Activated CD4-positive, alpha-beta T cell treated with anti-CD3 and anti-CD28 coated beads for 1 hour (primary cell): ENCODE data around the gene MORN1.
"Not testable (repeated sequence)": the region's sequence is repeated elsewhere in the genome, so short reads cannot be mapped to it uniquely, and the experiment has no call there.

ENCODE experiments used
- DNase-seq: peaks from one replicate; pipeline ENCODE4 v3.0.0-alpha.2; 2020

Gene MORN1

DNA sequence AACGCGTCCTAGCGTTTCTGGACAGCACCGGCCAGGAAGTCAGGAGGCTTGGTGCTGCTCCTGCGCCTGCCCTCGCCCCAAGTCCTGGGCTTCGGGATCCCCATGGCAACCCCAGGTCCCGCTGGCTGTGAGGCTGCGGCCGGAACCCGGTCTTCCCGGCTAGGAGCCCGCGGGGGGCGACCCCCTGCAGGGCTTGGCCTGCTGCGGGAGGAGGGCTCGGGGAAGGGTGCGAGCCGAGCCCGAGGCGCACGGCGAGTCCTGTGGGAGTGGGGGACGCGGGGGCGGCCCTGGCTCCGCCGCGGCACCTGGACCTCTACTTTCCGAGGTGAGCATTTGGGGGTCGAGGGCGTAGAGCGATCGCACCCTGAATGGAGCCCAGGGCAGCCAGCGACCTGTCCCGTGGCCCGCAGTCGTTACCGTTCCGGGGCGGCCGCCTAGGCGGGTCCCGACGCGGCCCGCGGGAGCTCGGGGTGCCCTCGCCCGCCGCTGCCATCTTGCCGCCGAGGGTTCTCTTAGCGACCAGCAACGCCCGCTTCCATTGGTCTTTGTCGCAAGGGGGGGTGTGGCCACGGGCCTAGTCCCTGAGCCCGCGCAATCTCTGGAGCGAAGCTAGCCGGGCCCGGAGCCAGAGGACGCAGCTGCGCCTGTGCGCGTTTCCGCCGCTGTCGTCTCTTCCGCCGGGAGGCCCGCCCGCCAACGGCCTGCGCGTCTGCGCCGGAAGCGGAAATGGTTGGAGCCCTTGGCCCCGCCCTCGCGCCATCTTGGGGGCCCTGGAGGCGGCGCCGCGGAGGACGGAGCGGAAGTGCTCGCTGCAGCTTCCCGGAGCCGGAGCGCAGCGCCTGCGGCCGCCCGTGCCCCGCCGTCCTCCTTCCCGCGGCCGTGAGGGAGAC, at the start of gene MORN1, which contains the start of gene RER1:
TSS of gene MORN1 (minus strand) at position 514 of the 890 bp plus-strand sequence. CDS start at position 493, 21 bp downstream.
TSS of gene RER1 (plus strand) at position 801 of the 890 bp plus-strand sequence. CDS start 3,950 bp downstream, outside the sequence.
- peak; percentile 98 for DNase-seq

DNA sequence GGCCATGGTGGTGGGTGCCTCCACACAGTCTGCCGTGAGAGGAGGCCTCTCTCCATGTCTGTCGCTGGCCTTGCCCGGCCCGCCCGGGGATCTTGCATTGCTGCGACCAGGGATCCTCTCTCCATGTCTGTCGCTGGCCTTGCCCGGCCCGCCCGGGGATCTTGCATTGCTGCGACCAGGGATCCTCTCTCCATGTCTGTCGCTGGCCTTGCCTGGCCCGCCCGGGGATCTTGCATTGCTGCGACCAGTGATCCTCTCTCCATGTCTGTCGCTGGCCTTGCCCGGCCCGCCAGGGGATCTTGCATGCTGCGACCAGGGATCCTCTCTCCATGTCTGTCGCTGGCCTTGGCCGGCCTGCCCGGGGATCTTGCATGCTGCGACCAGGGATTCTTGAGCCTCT, 49.0 kb upstream of the MORN1 start:
- DNase-seq = not testable (repeated sequence)

DNA sequence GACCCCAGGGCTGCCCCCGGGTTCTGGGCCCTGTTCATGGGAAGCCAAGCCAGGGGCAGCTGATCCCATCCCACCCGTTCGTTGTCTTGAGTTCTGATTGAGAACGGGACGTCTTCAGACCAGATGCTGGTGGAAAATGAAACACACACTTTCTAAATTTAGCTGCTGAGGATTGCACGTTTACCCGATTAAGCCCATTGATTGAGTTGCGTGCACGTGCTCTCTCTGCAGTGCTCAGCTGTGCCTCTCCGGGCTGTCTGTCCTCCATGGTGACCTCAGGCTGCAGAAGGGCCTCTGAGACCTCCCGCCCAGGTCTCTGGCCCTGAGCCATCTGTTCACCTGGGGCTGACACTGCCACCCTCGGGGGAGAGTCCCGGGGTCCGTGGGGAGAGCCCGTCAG, 48.0 kb upstream of the MORN1 start:
- no peak for DNase-seq

DNA sequence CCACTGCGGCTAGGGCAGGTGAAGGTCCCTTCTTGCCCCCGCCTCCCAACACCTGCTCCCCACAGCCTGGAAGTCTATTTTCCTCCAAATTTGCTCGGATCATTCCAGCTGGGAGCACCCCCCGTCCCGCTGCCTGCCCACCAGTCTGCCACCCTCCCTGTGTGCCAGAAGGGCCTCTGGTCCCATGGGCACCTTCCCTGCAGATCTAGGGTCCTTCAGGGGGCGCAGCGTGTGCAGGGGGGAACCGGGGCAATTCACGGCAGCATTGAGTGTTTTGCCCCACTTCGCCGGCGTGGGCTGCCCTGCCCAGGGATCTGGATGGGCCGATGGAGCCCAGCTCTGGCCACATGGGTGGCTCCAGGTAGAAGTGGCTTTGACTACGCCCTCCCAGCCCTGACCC, 47.3 kb upstream of the MORN1 start:
- no peak for DNase-seq

DNA sequence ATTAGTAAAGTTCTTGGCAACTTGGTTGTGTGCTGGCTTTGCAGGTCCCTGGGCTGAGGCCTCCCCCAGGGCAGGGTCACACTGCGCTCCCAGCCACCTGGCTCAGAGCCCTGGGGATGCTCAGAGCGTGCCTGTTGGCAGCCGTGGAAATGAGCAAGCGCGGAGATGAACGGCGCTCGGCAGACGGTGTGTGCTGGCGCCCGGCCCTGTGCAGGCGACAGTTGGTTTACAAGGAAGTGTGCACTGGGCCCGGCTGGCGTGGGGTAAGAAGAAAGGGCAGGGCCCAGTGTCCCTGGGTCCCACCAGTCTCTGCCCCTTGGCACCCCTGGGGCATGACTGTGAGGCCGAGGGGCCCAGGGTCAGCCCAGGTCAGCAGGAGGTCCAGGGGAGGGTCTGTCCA, 46.7 kb upstream of the MORN1 start:
- DNase-seq = no peak

DNA sequence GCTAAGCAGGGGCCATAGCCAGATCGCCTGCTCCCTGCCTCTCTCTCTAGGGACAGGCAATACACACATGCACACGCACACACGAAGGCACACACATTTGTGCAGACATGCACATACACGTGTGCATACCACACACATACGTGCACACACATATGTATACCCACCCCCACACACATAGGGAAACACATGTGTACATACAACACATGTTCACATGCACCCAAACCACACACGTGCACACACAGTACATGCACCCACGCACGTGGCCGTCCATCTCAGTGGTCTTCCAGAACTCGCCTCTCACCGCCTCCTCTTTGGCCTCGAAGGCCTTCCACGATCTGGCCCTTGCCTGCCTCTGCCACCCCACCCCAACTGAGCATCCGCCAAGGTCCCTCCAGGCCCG, 46.3 kb upstream of the MORN1 start:
- no peak for DNase-seq

DNA sequence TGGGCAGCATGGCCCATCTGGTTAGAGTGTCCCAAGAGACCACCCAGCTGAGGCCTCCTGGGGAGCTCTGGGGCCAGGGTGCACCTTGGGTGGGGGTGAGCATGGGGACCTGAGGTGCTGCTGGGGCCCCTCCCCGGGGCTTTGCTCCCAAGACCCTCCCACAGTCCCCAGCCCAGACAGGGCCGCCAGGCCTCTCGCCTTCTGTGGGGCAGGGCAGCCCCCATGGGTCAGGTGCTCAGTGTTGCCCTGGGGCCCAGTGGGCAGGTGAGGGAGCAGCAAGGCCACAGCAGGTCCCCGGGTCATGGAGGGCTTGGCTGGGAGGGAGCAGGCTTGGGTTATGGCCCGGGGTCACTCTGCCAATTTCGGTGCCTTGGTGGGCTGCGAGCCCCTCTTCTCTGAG, 45.5 kb upstream of the MORN1 start:
- DNase-seq = no peak

DNA sequence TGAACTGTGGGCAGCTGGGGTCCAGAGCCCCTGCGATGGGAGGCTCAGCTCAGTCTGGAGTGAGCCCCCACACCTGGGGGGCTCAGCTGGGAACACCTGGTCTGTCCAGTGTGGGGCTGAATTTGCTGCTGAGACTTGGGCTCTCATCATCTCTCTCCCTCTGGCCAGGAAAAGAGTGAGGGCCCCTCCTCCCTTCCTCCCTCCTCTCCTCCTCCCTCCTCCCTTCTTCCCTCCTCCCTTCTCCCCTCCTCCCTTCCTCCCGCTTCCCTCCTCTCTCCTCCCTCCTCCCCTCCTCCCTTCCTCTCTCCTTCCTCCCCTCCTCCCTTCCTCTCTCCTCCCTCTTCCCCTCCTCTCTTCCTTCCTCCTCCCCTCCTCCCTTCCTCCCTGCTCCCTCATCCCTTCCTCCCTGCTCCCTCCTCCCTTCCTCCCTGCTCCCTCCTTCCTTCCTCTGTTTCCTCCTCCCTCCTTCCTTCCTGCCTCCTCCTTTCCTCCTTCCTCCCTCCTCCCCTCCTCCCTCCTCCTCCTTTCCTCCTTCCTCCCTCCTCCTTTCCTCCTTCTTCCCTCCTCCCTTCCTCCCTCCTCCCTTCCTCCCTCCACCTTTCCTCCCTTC, 44.5 kb upstream of the MORN1 start:
- no peak for DNase-seq

DNA sequence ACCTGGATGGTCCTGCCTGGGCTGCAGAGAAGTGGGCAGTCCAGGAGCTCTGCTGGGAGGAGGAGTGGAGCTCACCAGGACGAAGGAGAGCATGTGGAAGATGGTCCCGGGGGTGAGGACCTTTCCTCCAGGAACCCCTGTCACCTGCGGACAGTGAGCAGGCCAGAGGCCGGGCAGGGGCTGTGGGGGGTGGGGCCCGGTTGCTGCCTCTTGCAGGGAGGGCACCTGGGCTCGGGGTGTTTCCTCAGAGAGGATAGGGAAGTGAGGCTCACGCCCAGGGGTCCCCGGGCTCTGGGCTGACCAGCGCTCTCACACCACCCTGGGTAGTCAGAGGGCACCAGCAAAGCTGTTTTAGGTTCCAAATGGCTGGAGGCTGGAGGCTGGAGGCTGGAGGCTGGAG, 43.7 kb upstream of the MORN1 start:
- DNase-seq = no peak

DNA sequence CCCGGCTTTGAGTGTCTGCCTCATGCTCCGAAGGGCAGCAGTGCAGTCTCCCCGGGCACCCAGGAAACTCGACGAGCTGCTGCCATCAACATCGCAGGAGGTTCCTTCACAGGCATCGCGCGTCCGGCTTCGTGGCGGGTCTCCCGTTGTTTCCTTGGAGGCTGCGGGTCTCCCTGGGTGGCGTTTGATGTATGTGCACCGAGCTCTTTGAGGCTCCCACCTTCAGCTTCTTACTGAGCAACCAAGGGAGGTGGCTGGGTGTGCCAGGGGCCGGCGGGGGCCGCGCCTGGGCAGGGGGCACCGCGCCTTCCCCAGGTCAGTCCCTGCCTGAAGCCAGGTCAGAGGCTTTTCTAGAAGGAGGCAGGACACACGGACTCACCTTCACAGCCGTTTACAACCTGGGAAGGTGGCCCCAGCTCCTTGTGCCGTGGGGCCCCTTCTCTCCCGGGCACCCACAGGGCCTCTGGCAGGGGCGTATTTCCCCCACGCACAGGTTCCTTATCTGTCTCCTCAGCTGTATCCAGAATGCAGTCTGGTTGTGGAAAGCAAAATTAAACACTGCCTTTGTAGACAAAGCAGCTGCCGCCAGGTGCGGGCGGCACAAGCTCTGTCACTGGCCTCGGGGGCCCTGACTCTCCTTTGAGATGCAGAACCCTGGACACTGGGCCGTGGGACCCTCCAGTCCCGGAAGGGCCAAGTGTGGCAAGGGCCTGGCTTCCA, 42.7 kb upstream of the MORN1 start:
- no peak for DNase-seq

DNA sequence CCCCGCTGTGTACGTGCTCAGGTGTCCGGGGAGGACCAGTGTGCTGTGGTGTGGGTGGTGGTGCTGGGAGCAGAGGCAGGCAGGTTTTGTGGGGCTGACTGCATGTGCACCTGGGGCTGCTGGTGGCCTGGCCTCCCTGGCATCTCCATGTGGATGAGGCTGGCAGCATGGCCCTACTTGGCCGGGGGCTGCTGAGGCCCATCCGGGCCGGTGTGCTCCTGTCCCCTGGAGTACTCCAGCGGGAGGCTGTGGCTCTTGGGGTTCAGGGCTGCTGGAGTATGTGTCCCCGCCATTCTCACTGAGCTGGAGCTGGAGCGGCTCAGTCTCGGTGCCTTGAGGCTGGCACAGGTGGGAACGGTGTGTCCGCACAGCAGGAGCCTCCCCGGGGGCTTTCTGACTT, 41.8 kb upstream of the MORN1 start:
- no peak for DNase-seq

DNA sequence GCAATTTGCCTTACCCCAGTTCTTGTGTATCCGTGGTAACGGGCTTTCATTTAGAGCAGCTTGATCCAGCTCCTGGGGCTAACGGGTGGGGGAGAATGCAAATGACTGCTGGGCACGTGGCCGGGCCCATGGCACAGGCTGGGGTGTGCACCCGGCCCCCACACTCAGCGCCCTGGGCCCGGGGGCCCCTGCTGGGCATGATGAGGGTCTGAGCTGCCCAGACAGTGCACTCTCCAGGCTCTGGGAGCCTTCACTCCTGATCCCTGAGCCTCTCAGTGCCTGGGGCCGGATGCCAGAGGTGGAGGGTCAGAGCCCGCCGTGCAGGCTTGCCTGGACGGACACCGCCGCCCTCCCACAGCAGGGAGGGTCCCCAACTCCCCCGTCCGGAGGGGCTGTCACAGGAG, 41.1 kb upstream of the MORN1 start:
- no peak for DNase-seq

DNA sequence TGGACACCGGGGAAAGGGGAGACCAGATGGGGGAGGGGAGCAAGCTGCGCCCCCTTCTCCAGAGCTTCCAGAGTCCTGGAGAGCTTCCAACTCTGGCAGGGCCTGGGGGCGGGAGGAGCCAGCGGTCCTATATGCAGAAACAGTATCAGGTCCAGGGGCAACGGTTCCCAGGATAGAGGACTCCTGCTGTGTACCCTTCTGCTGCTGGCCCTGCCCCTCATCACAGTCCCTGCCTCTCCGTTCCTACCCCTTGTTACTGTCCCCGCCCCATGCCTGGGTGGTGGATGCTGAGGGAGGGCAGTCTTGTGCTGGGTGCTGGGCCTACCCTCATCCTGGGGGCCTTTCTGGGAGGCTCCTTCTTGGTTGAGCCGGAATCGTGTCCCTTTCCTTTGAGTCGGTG, 40.2 kb upstream of the MORN1 start:
- DNase-seq = no peak

DNA sequence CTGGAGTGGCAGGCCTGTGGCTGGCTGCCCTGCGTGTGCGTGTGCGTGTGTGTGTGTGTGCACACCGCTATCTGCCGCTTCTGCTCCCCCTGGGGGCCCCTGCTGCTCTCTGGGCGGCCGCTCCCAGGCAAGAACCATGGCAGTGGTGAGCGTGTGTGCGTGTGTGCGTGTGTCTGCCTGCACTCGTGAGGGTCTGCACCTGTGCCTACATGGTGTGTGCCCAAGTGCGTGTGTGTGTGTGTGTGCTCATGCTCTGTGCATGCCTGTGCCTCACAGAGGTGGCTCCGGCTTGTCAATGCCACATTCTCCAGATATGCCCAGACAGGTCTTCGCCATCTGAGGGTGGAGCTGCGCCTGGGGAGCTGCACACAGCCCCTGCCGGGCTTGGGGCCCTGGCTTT, 39.7 kb upstream of the MORN1 start:
- no peak for DNase-seq

DNA sequence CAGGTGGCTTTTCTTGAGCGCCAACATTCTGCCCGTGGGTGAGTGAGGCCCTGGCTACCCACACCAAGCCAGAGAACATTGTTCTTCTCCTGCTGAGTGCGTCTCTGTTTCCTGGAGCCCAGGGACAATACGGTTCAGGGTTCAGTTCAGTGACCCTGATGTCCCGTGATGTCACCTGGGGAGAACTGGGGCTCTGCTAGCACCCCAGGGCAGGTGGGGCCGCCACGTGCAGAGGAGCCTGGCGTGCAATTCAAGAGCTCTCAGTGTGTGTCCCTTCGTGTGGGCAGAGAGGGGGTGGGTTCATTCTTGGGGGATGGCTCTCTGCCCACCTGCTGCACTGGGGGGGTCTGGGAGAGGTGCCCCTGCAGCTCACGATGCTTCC, 39.2 kb upstream of the MORN1 start:
- DNase-seq = no peak

DNA sequence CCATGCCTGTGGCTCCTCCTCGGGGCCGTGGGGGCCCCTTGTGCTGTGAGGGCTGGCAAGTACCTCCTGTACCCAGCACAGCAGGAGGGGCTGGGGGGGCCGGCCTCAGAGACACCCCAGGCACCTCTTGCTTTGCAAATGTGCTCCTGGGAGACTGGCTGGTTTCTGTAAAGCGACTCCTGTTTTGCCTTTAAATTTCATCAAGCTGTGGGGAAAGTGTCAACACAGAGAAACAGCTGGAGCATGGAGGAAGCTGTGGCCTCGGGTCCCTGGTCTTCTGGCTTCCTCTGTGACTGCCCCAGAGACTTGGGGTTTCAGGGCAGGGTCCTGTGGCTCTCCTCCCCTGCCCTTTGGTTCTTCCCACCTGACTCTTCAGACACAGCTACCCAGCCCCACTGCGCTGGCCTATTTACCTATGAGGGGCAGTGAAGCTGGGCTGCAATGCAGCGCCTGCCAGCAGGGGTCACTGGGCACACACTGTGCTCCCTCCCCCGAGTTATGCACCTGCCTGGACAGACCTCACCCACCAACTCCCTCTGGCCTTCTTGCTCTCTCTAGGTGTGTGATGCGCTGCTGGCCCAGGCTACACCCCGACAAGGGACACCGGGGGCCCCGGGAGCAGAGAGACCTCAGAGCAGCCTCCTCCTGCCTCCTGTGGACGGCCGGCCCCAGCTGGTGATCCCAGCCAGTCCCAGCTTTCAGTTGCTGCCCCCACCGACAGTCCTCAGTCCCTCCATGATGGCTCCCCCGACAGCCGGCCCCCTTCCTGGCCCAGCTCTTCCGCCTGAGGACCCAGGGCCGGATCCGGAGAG, 38.6 kb upstream of the MORN1 start:
- no peak for DNase-seq

DNA sequence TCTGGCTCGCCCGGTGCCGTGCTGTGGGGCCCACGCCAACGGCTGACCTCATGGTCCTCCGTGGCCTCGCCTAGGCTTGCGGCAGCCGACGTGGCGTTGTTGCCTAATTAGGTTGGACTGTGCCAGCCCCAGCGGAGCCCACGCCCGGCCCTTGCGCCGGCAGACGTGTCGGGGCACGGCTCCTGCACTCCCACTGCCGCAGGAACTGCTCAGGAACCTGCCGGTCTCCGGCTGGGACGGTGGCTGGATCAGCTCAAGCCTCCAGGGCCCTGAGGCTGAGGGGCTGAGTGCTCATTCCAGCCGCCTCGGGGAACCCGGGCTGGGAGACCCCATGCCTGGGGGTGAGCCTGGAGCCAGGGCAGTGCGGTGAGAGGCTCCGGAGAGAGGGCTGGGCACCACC, 37.1 kb upstream of the MORN1 start:
- DNase-seq = no peak

DNA sequence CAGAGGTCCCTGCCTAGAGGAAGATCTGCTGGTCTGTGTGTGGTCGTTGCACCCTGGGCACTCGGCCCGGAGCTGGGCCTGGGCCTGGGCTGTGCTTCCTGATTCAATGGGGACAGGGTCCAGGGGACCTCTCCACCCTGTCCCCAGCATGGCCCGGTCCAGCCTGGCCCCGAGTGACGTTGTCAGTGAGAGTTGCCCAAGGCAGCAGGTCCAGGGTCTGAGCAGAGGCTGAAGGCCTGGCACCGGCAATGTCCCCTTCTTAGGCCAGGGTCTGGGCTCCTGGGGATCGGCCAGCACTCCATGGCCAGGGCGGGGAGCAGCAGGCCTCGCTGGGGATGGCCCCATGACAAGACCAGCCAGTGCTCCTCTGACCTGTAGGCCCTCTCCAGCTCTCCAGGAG, 36.6 kb upstream of the MORN1 start:
- DNase-seq = no peak

DNA sequence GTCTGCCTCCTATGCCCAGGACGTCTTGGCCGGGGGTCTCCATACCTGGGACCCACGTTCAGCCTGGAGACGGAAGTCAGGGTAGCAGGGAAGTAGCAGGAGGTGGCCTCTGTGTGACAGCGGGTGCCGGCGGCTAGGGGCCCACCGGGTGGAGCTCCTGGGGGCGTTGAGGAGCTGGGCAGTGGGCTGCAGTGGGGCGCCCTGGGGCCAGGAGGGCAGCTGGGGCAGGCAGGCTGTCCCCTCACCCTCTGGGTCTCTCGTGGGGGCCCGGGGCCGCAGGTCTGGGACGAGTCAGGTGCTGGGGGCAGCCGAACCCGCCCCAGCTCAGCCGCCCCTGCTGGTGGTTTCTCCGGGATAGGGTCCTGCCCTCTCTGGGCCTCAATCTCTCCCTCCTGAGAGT, 35.7 kb upstream of the MORN1 start:
- DNase-seq = no peak

DNA sequence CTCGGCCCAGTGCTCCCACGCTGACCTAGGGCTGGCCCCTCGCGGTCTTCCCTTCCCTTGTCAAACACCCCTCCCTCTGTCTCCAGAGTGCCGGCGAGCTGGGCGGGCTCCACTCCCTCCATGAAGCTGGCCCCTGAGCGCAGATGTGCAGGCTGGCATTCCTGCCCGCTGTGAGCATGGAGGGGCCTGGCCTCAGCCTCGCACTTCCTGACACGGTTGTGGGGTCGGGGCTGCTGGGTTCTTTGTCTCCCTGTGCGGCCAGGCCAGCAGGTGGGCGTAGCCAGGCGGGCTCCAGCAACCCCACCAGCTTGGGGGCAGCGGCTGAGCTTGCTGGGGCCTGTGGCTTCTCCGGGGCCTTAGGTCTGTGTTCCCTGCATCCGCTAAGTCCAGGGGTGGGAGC, 35.2 kb upstream of the MORN1 start:
- DNase-seq = no peak

DNA sequence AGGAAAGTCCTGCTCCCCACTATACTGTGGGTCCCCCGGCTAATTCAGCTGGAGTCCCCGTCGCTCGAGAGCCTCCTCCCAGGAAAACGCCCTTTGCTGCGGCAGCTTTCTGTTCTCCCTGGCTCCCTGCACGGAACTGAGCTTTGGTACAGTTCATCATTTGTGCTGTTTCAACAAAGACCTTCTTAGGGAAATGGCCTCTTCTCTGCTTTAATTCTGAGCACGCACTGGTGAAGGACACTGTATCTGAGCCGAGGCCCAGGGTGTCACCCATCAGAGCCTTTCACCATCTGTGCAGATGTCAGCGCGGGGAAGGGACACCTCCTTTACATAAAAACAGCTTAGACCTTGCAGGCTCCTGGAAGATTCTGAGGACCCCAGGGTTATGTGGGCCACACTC, 34.5 kb upstream of the MORN1 start:
- DNase-seq = no peak

DNA sequence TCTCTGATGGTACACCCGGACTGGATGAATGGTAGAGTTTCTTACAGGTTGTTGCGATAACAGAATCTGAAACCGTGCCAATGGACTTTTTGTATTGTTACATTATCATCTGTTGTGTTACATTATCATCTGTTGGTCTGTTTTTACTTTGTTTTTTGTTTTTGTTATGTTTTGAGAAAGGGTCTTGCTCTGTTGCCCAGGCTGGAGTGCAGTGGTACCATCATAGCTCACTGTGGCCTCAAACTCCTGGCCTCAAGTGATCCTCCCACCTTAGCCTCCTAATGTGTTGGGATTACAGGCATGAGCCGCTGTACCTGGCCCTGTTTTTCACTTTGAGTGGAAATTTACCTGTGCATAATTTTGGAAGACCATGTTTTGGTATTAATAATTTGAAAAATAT, 31.2 kb upstream of the MORN1 start:
- no peak for DNase-seq

DNA sequence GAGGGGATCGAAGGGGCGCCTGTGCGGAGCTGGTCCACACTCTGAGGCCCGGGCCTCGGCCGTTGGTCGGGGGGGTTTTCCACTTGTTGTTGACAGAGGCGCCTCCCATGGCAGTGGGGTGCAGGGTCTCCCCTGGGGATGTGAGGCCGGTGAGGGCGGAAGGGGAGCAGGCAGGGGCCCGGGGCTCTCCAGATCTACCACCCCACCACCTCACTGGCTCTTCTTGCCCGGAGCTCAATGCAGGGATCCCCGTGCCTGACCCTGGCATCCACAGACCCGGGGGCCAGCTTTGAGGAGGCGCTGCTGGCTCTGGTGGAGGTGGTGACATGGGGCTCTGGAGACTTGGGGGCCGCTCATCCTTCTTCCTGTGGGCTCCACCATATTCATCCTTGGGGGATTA, 28.1 kb upstream of the MORN1 start:
- no peak for DNase-seq
